GM12891 (cell line): ENCODE results near the gene BICDL1.

Source experiments
- POLR2A ChIP-seq: IDR thresholded peaks from 2 replicates; pipeline ENCODE4 v1.6.1; 2011; ENCODE audit warnings: low read depth, low read length, control low read depth
- POLR2AphosphoS5 ChIP-seq: IDR thresholded peaks from 2 replicates; pipeline ENCODE4 v1.6.1; 2011; ENCODE audit warnings: low read depth, low read length, control low read depth
- POU2F2 ChIP-seq: IDR thresholded peaks from 2 replicates; pipeline ENCODE4 v1.6.1; 2011; ENCODE audit warnings: low read depth, mild to moderate bottlenecking, control low read depth, low read length, moderate library complexity
- SPI1 ChIP-seq: IDR thresholded peaks from 2 replicates; pipeline ENCODE4 v1.6.1; 2011; ENCODE audit warnings: low read depth, low read length, control low read depth
- TAF1 ChIP-seq: IDR thresholded peaks from 2 replicates; pipeline ENCODE4 v1.6.1; 2011; ENCODE audit warnings: low read depth, low read length, control low read depth

DNA sequence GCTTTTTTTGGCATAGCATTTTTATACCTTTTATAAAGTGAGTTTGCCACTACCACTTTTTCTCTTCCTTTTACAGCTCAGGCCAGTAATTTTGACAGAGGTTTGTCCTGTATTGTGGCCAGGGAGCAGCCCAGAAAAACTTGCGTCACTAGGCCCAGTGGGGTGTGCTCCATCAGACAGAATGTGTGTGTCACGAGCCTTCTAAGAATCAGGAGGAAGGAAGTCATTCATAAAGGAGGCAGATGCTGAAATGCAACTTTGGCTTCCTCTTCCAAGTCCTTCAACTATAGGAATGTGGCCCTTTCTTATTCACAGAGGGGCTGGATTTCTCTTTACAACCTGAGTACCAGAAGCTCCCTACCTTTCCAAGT, 137.6 kb downstream of the BICDL1 start:
- TF ChIP-seq POLR2AphosphoS5 (no peak), TAF1 (no peak), POLR2A (no peak), SPI1 (no peak), POU2F2 (no peak)
